GM12891 (cell line): Measurements from ENCODE around the gene FREM1.

Experiments
- POLR2A ChIP-seq: IDR thresholded peaks from 2 replicates; pipeline ENCODE4 v1.6.1; 2011; ENCODE audit warnings: low read depth, low read length, control low read depth
- POLR2AphosphoS5 ChIP-seq: IDR thresholded peaks from 2 replicates; pipeline ENCODE4 v1.6.1; 2011; ENCODE audit warnings: low read depth, low read length, control low read depth
- POU2F2 ChIP-seq: IDR thresholded peaks from 2 replicates; pipeline ENCODE4 v1.6.1; 2011; ENCODE audit warnings: low read depth, mild to moderate bottlenecking, control low read depth, low read length, moderate library complexity
- TAF1 ChIP-seq: IDR thresholded peaks from 2 replicates; pipeline ENCODE4 v1.6.1; 2011; ENCODE audit warnings: low read depth, low read length, control low read depth

DNA sequence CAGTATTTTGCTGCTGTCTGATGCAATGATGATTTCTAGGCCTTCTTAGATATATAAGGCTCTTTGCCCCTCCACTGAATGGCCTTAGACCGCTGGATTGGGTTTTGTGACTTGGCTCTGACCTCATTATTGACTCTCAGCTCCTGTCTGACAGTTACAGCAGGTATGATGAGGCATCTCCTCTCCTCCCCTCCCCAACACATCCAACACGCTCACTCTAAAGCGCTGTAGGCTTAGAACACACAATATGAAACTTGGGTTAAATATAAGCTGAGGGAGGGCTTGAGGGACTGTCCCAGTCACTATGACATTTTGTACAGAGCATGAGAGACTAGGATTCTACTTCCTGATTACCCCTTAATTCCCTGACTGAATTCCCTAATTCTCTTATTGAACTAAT lies 168.9 kb downstream of the FREM1 start:
- no peak for TF ChIP-seq POU2F2
- TF ChIP-seq TAF1 = no peak
- no peak for TF ChIP-seq POLR2A
- no peak for TF ChIP-seq POLR2AphosphoS5
